HepG2 (cell line): ENCODE measurements around the gene IKZF5.

Experiments
- LCORL ChIP-seq, 2 experiments: fragments of 450-650 bp in 1 of 2; sonication (generic) in 1 of 2; formaldehyde crosslinking in 1 of 2; IDR thresholded peaks; 2 replicates each; pipeline versions ENCODE4 v1.5.0 to v1.6.1; 2017 to 2020; ENCODE audit warnings: antibody characterized with exemption in 1 of 2, missing genetic modification reagents in 1 of 2
- TCF12 ChIP-seq, 2 experiments: fragments of 450-650 bp in 1 of 2; sonication (generic) in 1 of 2; formaldehyde crosslinking in 1 of 2; IDR thresholded peaks; 2 replicates each; pipeline versions ENCODE4 v1.6.1 to v1.8.0; 2017 to 2022; ENCODE audit warnings: antibody characterized with exemption in 1 of 2, mild to moderate bottlenecking in 1 of 2, missing genetic modification reagents in 1 of 2, moderate library complexity in 1 of 2
- ZKSCAN1 ChIP-seq: fragments of 150-350 bp; IDR thresholded peaks from 2 replicates; pipeline ENCODE4 v1.6.1; 2014; ENCODE audit warnings: low read length

DNA sequence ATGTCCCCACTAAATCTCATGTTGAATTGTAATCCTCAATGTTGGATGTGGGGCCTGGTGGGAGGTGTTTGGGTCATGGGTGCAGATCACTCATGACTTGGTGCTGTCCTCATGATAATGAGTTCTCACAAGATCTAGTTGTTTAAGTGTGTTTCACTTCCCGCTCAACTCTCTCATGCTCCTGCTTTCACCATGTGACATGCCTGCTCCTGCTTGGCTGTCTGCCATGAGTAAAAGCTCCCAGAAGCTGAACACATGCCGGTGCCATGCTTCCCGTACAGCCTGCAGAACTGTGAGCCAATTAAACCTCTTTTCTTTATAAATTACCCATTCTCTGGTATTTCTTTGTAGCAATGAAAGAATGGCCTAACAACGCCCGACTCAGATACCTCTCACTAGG is 34.6 kb downstream of the IKZF5 start:
- TF ChIP-seq LCORL (IDR thresholded peaks at IDR 0.05), result no peak
- TF ChIP-seq LCORL (CRISPR knock-in tag; IDR thresholded peaks at IDR 0.05), result no peak
- TF ChIP-seq ZKSCAN1, result no peak
- TF ChIP-seq TCF12 (IDR thresholded peaks at IDR 0.05), result no peak
- TF ChIP-seq TCF12 (CRISPR knock-in tag; IDR thresholded peaks at IDR 0.05), result no peak
